Measurements from ENCODE around the gene BANF1. TPM values are rescaled to one million over a fixed set of nuclear protein-coding genes. Genes with fewer than 3 reads are reported as not detected.
A peak's percentile ranks its signal among the peaks of the same experiment; 100 is the strongest.

BANF1 gene
- total RNA-seq, 4 donors from 2014 or later, result 35.9 to 61.2 (median 43.4) TPM

- Histone ChIP-seq H3K4me3 (no peak overlapping the region), H3K36me3 (peaks cover 0 to 23% of the 10 kb centered on the region in 2 donors), H3K27me3 (no peaks in the 10 kb centered on the region), H3K4me1 (peaks cover 0 to 16% (median 0%) of the 10 kb centered on the region in 3 donors), H3K9me3 (no peaks in the 10 kb centered on the region), H3K27ac (peak overlapping the region in 1 of 4 donors; percentile 20)
- 56 to 72% methylated on average over 9 to 10 of the region's 22 CpGs for WGBS, 2 donors (ENCODE audit: low coverage in 1 of 2)
- ATAC-seq, result no peak
- no peak for TF ChIP-seq EP300 (IDR thresholded peaks at IDR 0.05)
- no peak for TF ChIP-seq POLR2AphosphoS5 (IDR thresholded peaks at IDR 0.05)
- no peak for TF ChIP-seq CTCF (IDR thresholded peaks at IDR 0.05)
- no peak for TF ChIP-seq POLR2A (IDR thresholded peaks at IDR 0.05)
These were observed 19.3 kb upstream of the BANF1 start for GRCh38 chr11:65982824-65983588.

GRCh38 chr11:65983589-65983987, 18.7 kb upstream of the BANF1 start:
- peaks cover 0 to 17% (median 0%) of the 10 kb centered on the region in 3 donors for H3K4me1 ChIP-seq
- ATAC-seq, result no peak
- H3K27ac ChIP-seq, result peak overlapping the region in 1 of 4 donors; percentile 20
- no peaks in the 10 kb centered on the region for H3K27me3 ChIP-seq
- no CpG with 5 or more reads among the region's 5 CpGs for WGBS, 2 donors (ENCODE audit: low coverage in 1 of 2)
- TF ChIP-seq EP300 (IDR thresholded peaks at IDR 0.05) (no peak), POLR2AphosphoS5 (IDR thresholded peaks at IDR 0.05) (no peak), POLR2A (IDR thresholded peaks at IDR 0.05) (no peak), CTCF (IDR thresholded peaks at IDR 0.05) (no peak)
- no peaks in the 10 kb centered on the region for H3K9me3 ChIP-seq
- peaks cover 0 to 18% of the 10 kb centered on the region in 2 donors for H3K36me3 ChIP-seq
- H3K4me3 ChIP-seq, result no peak overlapping the region

- no peak for TF ChIP-seq CTCF (IDR thresholded peaks at IDR 0.05)
- no peak for TF ChIP-seq POLR2AphosphoS5 (IDR thresholded peaks at IDR 0.05)
- no peaks in the 10 kb centered on the region for H3K9me3 ChIP-seq
- no peak for ATAC-seq
These were observed 15.0 kb upstream of the BANF1 start for GRCh38 chr11:65987336-65987735.

GRCh38 chr11:65988791-65989592, 13.3 kb upstream of the BANF1 start:
- TF ChIP-seq POLR2A (IDR thresholded peaks at IDR 0.05), result no peak
- TF ChIP-seq EP300 (IDR thresholded peaks at IDR 0.05), result no peak
- peak; percentile 69 for TF ChIP-seq POLR2AphosphoS5 (IDR thresholded peaks at IDR 0.05)
- peak in 3 of 4 experiments; percentile 90 to 97 (median 95) for TF ChIP-seq CTCF (IDR thresholded peaks at IDR 0.05)
- H3K9me3 ChIP-seq, result no peaks in the 10 kb centered on the region
- ATAC-seq, result peak; percentile 97
- H3K4me3 ChIP-seq, result no peak overlapping the region
- peak overlapping the region in 3 of 4 donors; percentile 21 to 58 (median 53) for H3K27ac ChIP-seq
- H3K4me1 ChIP-seq, result peaks cover 0 to 29% (median 0%) of the 10 kb centered on the region in 3 donors
- 0 to 16% methylated on average over 2 to 5 of the region's 10 CpGs for WGBS, 2 donors (ENCODE audit: low coverage in 1 of 2)
- no peaks in the 10 kb centered on the region for H3K27me3 ChIP-seq
- H3K36me3 ChIP-seq, result peaks cover 0 to 4% of the 10 kb centered on the region in 2 donors

More at GRCh38 chr11:65987336-65987735, 15.0 kb upstream of the BANF1 start:
- Histone ChIP-seq H3K4me3 (no peak overlapping the region), H3K4me1 (peaks cover 0 to 29% (median 0%) of the 10 kb centered on the region in 3 donors), H3K27me3 (no peaks in the 10 kb centered on the region), H3K27ac (no peak overlapping the region), H3K36me3 (peaks cover 0 to 4% of the 10 kb centered on the region in 2 donors)
- 25 to 75% methylated on average over 2 to 7 of the region's 9 CpGs for WGBS, 2 donors (ENCODE audit: low coverage in 1 of 2)

All from gastroesophageal sphincter (tissue), 4 donors.